Activated CD8-positive, alpha-beta memory T cell treated with anti-CD3 and anti-CD28 coated beads, Interleukin-2, amount 10 ng/mL, durations not matched to agents 7 days and 5 days (primary cell): ENCODE data around the gene TYW1B. TPM values are rescaled to one million over a fixed set of nuclear protein-coding genes. Genes with fewer than 3 reads are reported as not detected.
"Not testable (repeated sequence)": the region's sequence is repeated elsewhere in the genome, so short reads cannot be mapped to it uniquely, and the experiment has no call there.

Source experiments
- ATAC-seq: fragments of 150-1000 bp; cut with Tn5 transposase; one replicate; pipeline ENCODE4 v1.10.0; 2021; ENCODE audit warnings: moderate library complexity
- CTCF ChIA-PET: fragments of 350-600 bp; sonication (Branson Sonifier 250); formaldehyde crosslinking; loops from one replicate; lab custom pipeline; 2021; ENCODE audit warnings: antibody characterized with exemption; lab: Charles Lee
- DNase-seq: peaks from one replicate; pipeline ENCODE4 v3.0.0-alpha.2; 2020
- H3K27ac Mint-ChIP-seq: one replicate; pipeline ENCODE4 v1.8.0; 2021; ENCODE audit warnings: mild to moderate bottlenecking, mixed read lengths
- H3K27me3 Mint-ChIP-seq: one replicate; pipeline ENCODE4 v1.8.0; 2021; ENCODE audit warnings: mixed read lengths
- H3K36me3 Mint-ChIP-seq: one replicate; pipeline ENCODE4 v1.8.0; 2021; ENCODE audit warnings: mild to moderate bottlenecking, mixed read lengths
- H3K4me1 Mint-ChIP-seq: one replicate; pipeline ENCODE4 v1.8.0; 2021; ENCODE audit warnings: mixed read lengths
- H3K4me3 Mint-ChIP-seq: one replicate; pipeline ENCODE4 v1.8.0; 2021; ENCODE audit warnings: mild to moderate bottlenecking, moderate library complexity, mixed read lengths
- H3K9me3 Mint-ChIP-seq: one replicate; pipeline ENCODE4 v1.8.0; 2022; ENCODE audit warnings: low read depth, mixed read lengths
- total RNA-seq, 2 experiments: library from RNA; stranded (reverse); gene quantifications; one replicate each; pipeline ENCODE4 v1.2.3, GENCODE V29; 2021

TYW1B gene
- total RNA-seq, 2 experiments from 2014 or later: 4.2 to 4.4 TPM

- peak overlapping the region; percentile 95 for H3K4me3 Mint-ChIP-seq
Measured at GRCh38 chr7:72829687-72830354, 1.8 kb upstream of the TYW1B start.

GRCh38 chr7:72829291-72829686 lies 1.3 kb upstream of the TYW1B start:
- peak; percentile 99 for DNase-seq
- peak; percentile 61 for ATAC-seq
- H3K27me3 Mint-ChIP-seq, H3K9me3 Mint-ChIP-seq: not testable (repeated sequence)
- peak overlapping the region; percentile 98 for H3K27ac Mint-ChIP-seq
- H3K4me1 Mint-ChIP-seq: peaks cover 26% of the 10 kb centered on the region
- peaks cover 16% of the 10 kb centered on the region for H3K36me3 Mint-ChIP-seq
- peak overlapping the region; percentile 95 for H3K4me3 Mint-ChIP-seq
- CTCF ChIA-PET: interaction anchor here (1.2 kb wide), 1 partner anchor 86 kb away, joined by 5 read pairs; no protein-coding TSS in a partner anchor

More at GRCh38 chr7:72829687-72830354, 1.8 kb upstream of the TYW1B start:
- CTCF ChIA-PET: interaction anchor here (1.2 kb wide), 1 partner anchor 86 kb away, joined by 5 read pairs; no protein-coding TSS in a partner anchor
- DNase-seq (peak; percentile 68), ATAC-seq (peak; percentile 34)
- H3K9me3 Mint-ChIP-seq, H3K27me3 Mint-ChIP-seq: not testable (repeated sequence)
- peaks cover 26% of the 10 kb centered on the region for H3K4me1 Mint-ChIP-seq
- peaks cover 18% of the 10 kb centered on the region for H3K36me3 Mint-ChIP-seq
- H3K27ac Mint-ChIP-seq: peak overlapping the region; percentile 98

- CTCF ChIA-PET: interaction anchor here (1.0 kb wide), 1 partner anchor 91 kb away, joined by 6 read pairs; no protein-coding TSS in a partner anchor
- H3K36me3 Mint-ChIP-seq, H3K9me3 Mint-ChIP-seq, H3K4me1 Mint-ChIP-seq, DNase-seq, ATAC-seq, H3K27me3 Mint-ChIP-seq, H3K27ac Mint-ChIP-seq, H3K4me3 Mint-ChIP-seq: not testable (repeated sequence)
Measured at GRCh38 chr7:72823765-72824732, 4.0 kb downstream of the TYW1B start.

- H3K36me3 Mint-ChIP-seq: peaks cover 14% of the 10 kb centered on the region
- CTCF ChIA-PET, ATAC-seq: not testable (repeated sequence)
Measured at GRCh38 chr7:72822497-72822896, 5.5 kb downstream of the TYW1B start.

GRCh38 chr7:72818663-72819361 lies 9.2 kb downstream of the TYW1B start:
- H3K9me3 Mint-ChIP-seq, DNase-seq, H3K4me3 Mint-ChIP-seq, H3K27me3 Mint-ChIP-seq, H3K27ac Mint-ChIP-seq, H3K4me1 Mint-ChIP-seq, CTCF ChIA-PET, ATAC-seq: not testable (repeated sequence)
- peaks cover 16% of the 10 kb centered on the region for H3K36me3 Mint-ChIP-seq

More at GRCh38 chr7:72822497-72822896, 5.5 kb downstream of the TYW1B start:
- H3K27ac Mint-ChIP-seq, H3K27me3 Mint-ChIP-seq, H3K4me3 Mint-ChIP-seq, H3K9me3 Mint-ChIP-seq, DNase-seq: not testable (repeated sequence)
- peaks cover 12% of the 10 kb centered on the region for H3K4me1 Mint-ChIP-seq

GRCh38 chr7:72817661-72818060 lies 10.3 kb downstream of the TYW1B start:
- CTCF ChIA-PET, ATAC-seq, H3K4me1 Mint-ChIP-seq, H3K27ac Mint-ChIP-seq, H3K4me3 Mint-ChIP-seq, H3K9me3 Mint-ChIP-seq, H3K27me3 Mint-ChIP-seq, DNase-seq: not testable (repeated sequence)
- H3K36me3 Mint-ChIP-seq: peaks cover 16% of the 10 kb centered on the region

- H3K27ac Mint-ChIP-seq, H3K4me3 Mint-ChIP-seq, DNase-seq, H3K4me1 Mint-ChIP-seq, CTCF ChIA-PET, H3K9me3 Mint-ChIP-seq, ATAC-seq, H3K27me3 Mint-ChIP-seq: not testable (repeated sequence)
- peaks cover 16% of the 10 kb centered on the region for H3K36me3 Mint-ChIP-seq
Measured at GRCh38 chr7:72816370-72817157, 11.4 kb downstream of the TYW1B start.

- peaks cover 10% of the 10 kb centered on the region for H3K36me3 Mint-ChIP-seq
- ATAC-seq, H3K27me3 Mint-ChIP-seq, H3K9me3 Mint-ChIP-seq, CTCF ChIA-PET, DNase-seq, H3K4me1 Mint-ChIP-seq, H3K27ac Mint-ChIP-seq, H3K4me3 Mint-ChIP-seq: not testable (repeated sequence)
Measured at GRCh38 chr7:72810437-72810836, 17.6 kb downstream of the TYW1B start.

GRCh38 chr7:72808511-72808910 lies 19.5 kb downstream of the TYW1B start:
- H3K27ac Mint-ChIP-seq, DNase-seq, H3K9me3 Mint-ChIP-seq, H3K4me1 Mint-ChIP-seq, H3K4me3 Mint-ChIP-seq, CTCF ChIA-PET, H3K27me3 Mint-ChIP-seq, ATAC-seq: not testable (repeated sequence)
- peaks cover 11% of the 10 kb centered on the region for H3K36me3 Mint-ChIP-seq

- peaks cover 15% of the 10 kb centered on the region for H3K36me3 Mint-ChIP-seq
- ATAC-seq, H3K4me1 Mint-ChIP-seq, CTCF ChIA-PET, H3K4me3 Mint-ChIP-seq, H3K27ac Mint-ChIP-seq, H3K9me3 Mint-ChIP-seq, H3K27me3 Mint-ChIP-seq, DNase-seq: not testable (repeated sequence)
Measured at GRCh38 chr7:72806851-72807250, 21.1 kb downstream of the TYW1B start.

- Mint-ChIP-seq H3K36me3 (peaks cover 16% of the 10 kb centered on the region), H3K27me3 (no peaks in the 10 kb centered on the region), H3K27ac (no peak overlapping the region), H3K4me3 (no peak overlapping the region), H3K9me3 (no peaks in the 10 kb centered on the region), H3K4me1 (no peaks in the 10 kb centered on the region)
- DNase-seq (no peak), ATAC-seq (no peak)
- CTCF ChIA-PET: no interaction called here
Measured at GRCh38 chr7:72805526-72806494, 22.2 kb downstream of the TYW1B start.

GRCh38 chr7:72803778-72804177 lies 24.2 kb downstream of the TYW1B start:
- H3K4me3 Mint-ChIP-seq, ATAC-seq, H3K27me3 Mint-ChIP-seq, DNase-seq, CTCF ChIA-PET, H3K4me1 Mint-ChIP-seq, H3K9me3 Mint-ChIP-seq, H3K27ac Mint-ChIP-seq: not testable (repeated sequence)
- H3K36me3 Mint-ChIP-seq: peaks cover 18% of the 10 kb centered on the region
